Esophagus muscularis mucosa (tissue), 4 donors: ENCODE measurements around the gene SLC6A18.

Experiments
- EP300 ChIP-seq: sonication (generic); formaldehyde crosslinking; IDR thresholded peaks from one replicate; pipeline ENCODE4 v1.6.1; 2017; ENCODE audit warnings: antibody characterized with exemption
- POLR2A ChIP-seq: fragments of 450-650 bp; IDR thresholded peaks from one replicate; pipeline ENCODE4 v1.6.1; 2017; ENCODE audit warnings: antibody characterized with exemption, moderate library complexity, mild to moderate bottlenecking, low read depth
- POLR2AphosphoS5 ChIP-seq, 2 donors: sonication (generic); formaldehyde crosslinking; IDR thresholded peaks; one replicate each; pipeline ENCODE4 v1.6.1; 2017; ENCODE audit warnings: antibody characterized with exemption in 2 of 2
- TF ChIP-seq, protein P1 (sequence below), 3 experiments: fragments of 200-600 bp in 2 of 3; fragments of 450-650 bp in 1 of 3; sonication (generic) in 2 of 3; IDR thresholded peaks; one replicate each; pipeline ENCODE4 v1.5.1; 2017 to 2019; ENCODE audit warnings: antibody characterized with exemption in 3 of 3, mild to moderate bottlenecking in 2 of 3, moderate library complexity in 1 of 3

DNA sequence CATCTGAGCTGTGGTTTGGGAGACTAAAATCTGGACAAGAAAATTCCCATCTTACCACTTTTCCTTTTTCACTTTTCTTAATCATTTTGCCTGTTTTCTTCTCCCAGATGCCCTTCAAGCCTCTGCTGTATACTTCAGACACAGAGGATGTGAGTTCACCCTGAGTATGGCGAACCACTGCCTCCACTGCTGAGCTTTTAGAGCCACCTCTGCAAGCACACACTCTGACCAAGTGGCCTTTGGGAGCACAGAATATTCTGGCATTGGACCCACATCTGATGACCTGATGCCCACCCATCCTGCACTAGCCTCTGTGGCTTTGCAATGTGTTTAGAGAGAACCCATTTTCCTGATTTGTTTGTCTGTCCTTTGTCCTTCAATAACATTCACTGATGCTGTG lies 37.2 kb downstream of the SLC6A18 start:
- TF ChIP-seq, protein P1, sequence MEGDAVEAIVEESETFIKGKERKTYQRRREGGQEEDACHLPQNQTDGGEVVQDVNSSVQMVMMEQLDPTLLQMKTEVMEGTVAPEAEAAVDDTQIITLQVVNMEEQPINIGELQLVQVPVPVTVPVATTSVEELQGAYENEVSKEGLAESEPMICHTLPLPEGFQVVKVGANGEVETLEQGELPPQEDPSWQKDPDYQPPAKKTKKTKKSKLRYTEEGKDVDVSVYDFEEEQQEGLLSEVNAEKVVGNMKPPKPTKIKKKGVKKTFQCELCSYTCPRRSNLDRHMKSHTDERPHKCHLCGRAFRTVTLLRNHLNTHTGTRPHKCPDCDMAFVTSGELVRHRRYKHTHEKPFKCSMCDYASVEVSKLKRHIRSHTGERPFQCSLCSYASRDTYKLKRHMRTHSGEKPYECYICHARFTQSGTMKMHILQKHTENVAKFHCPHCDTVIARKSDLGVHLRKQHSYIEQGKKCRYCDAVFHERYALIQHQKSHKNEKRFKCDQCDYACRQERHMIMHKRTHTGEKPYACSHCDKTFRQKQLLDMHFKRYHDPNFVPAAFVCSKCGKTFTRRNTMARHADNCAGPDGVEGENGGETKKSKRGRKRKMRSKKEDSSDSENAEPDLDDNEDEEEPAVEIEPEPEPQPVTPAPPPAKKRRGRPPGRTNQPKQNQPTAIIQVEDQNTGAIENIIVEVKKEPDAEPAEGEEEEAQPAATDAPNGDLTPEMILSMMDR (IDR thresholded peaks at IDR 0.05) = no peak
- TF ChIP-seq POLR2AphosphoS5 (IDR thresholded peaks at IDR 0.05) (no peak), POLR2A (no peak), EP300 (no peak)
